Mesendoderm (in vitro differentiated cells): ENCODE data around the gene CALN1.

Experiments
- DNase-seq: peaks from one replicate; pipeline ENCODE4 v3.0.0; 2013
- H2AK5ac ChIP-seq: 2 replicates; pipeline ENCODE4 v1.6.1; 2013; ENCODE audit warnings: low read length, inconsistent platforms
- H2BK120ac ChIP-seq: 2 replicates; pipeline ENCODE4 v1.6.1; 2013; ENCODE audit warnings: low read depth, mild to moderate bottlenecking, low read length, moderate library complexity, mixed read lengths
- H2BK15ac ChIP-seq: replicated peaks from 2 replicates; pipeline ENCODE4 v1.6.1; 2013; ENCODE audit warnings: low read depth, mild to moderate bottlenecking, moderate library complexity
- H2BK5ac ChIP-seq: 2 replicates; pipeline ENCODE4 v1.6.1; 2013; ENCODE audit warnings: low read length, inconsistent platforms
- H3K18ac ChIP-seq: 2 replicates; pipeline ENCODE4 v1.6.1; 2013; ENCODE audit warnings: mild to moderate bottlenecking, low read length, mixed read lengths
- H3K23ac ChIP-seq: one replicate; pipeline ENCODE4 v1.6.1; 2013; ENCODE audit warnings: low read length
- H3K27ac ChIP-seq: 2 replicates; pipeline ENCODE4 v1.5.1; 2013; ENCODE audit warnings: low read depth, mild to moderate bottlenecking, inconsistent platforms, low read length, moderate library complexity
- H3K27me3 ChIP-seq: 2 replicates; pipeline ENCODE4 v1.6.1; 2013; ENCODE audit warnings: low read length, control low read depth, mild to moderate bottlenecking, inconsistent platforms; ENCODE audit not compliant: insufficient read depth, poor library complexity
- H3K36me3 ChIP-seq: 2 replicates; pipeline ENCODE4 v1.6.1; 2013; ENCODE audit warnings: low read length, inconsistent platforms; ENCODE audit not compliant: control insufficient read depth, insufficient read depth
- H3K4ac ChIP-seq: one replicate; pipeline ENCODE4 v1.6.1; 2013; ENCODE audit warnings: low read depth, mild to moderate bottlenecking, low read length, moderate library complexity
- H3K4me1 ChIP-seq: 2 replicates; pipeline ENCODE4 v1.6.1; 2013; ENCODE audit warnings: low read depth, low read length, inconsistent platforms; ENCODE audit not compliant: control insufficient read depth
- H3K4me2 ChIP-seq: 2 replicates; pipeline ENCODE4 v1.6.1; 2013; ENCODE audit warnings: low read length
- H3K4me3 ChIP-seq: 2 replicates; pipeline ENCODE4 v1.5.1; 2013; ENCODE audit warnings: mild to moderate bottlenecking, low read length
- H3K56ac ChIP-seq: one replicate; pipeline ENCODE4 v1.6.1; 2013; ENCODE audit warnings: low read length
- H3K79me1 ChIP-seq: 2 replicates; pipeline ENCODE4 v1.6.1; 2013; ENCODE audit warnings: low read length, inconsistent platforms
- H3K79me2 ChIP-seq: 2 replicates; pipeline ENCODE4 v1.6.1; 2013; ENCODE audit warnings: mild to moderate bottlenecking, low read length; ENCODE audit not compliant: control insufficient read depth, insufficient read depth
- H3K9ac ChIP-seq: 2 replicates; pipeline ENCODE4 v1.6.1; 2013; ENCODE audit warnings: low read length, inconsistent platforms
- H4K5ac ChIP-seq: one replicate; pipeline ENCODE4 v1.6.1; 2013; ENCODE audit warnings: low read length
- H4K8ac ChIP-seq: one replicate; pipeline ENCODE4 v1.6.1; 2013; ENCODE audit warnings: low read depth, mild to moderate bottlenecking, control low read depth, low read length, moderate library complexity
- WGBS: extraction: QIAGEN DNeasy Blood & Tissue Kit; methylation state at CpG from one replicate; pipeline ENCODE4 v1.1.7; 2013; ENCODE audit warnings: low lambda C conversion rate, missing lambda C conversion rate; ENCODE audit not compliant: insufficient coverage; ENCODE audit errors: extremely low coverage; 5-methylcytosine and 5-hydroxymethylcytosine counted together

The CALN1 gene

GRCh38 chr7:72437061-72437585 is 25.0 kb upstream of the CALN1 start:
- no peak overlapping the region for H2BK5ac ChIP-seq
- no peak overlapping the region for H3K23ac ChIP-seq
- no peaks in the 10 kb centered on the region for H3K79me2 ChIP-seq
- no peak overlapping the region for H3K56ac ChIP-seq
- no peak overlapping the region for H2BK120ac ChIP-seq
- H3K36me3 ChIP-seq = no peaks in the 10 kb centered on the region
- H3K79me1 ChIP-seq = no peaks in the 10 kb centered on the region
- no peak overlapping the region for H3K4ac ChIP-seq
- no peaks in the 10 kb centered on the region for H3K27me3 ChIP-seq
- WGBS = no CpG with 5 or more reads among the region's 2 CpGs
- H3K4me3 ChIP-seq = no peak overlapping the region
- DNase-seq = no peak
- no peak overlapping the region for H3K27ac ChIP-seq
- no peak overlapping the region for H4K8ac ChIP-seq
- H2BK15ac ChIP-seq = no peak overlapping the region
- H3K9ac ChIP-seq = no peak overlapping the region
- no peak overlapping the region for H2AK5ac ChIP-seq
- no peak overlapping the region for H4K5ac ChIP-seq
- no peak overlapping the region for H3K4me2 ChIP-seq
- H3K4me1 ChIP-seq = no peaks in the 10 kb centered on the region
- no peak overlapping the region for H3K18ac ChIP-seq

DNA sequence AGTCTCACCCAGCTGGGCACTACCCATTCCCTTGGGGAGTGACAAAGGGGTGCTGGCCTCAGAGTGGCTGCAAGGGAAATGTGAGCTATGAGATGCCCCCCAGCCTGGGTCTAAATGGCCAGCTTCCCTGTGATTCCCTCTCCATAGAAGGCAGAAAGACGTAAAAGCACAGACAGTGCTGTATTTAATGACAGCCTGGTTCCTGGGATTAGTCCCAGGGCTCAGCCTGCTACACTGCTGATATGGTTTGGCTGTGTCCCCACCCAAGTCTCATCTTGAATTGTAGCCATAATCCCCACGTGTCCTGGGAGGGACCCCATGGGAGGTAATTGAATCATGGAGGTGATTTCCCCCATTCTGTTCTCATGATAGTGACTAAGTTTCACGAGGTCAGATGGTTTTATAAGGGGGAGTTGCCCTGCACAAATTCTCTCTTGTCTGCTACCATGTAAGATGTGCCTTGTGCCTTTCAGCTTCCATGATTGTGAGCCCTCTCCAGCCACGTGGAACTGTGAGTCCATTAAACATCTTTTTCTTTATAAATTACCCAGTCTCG is 23.9 kb upstream of the CALN1 start:
- no peaks in the 10 kb centered on the region for H3K79me1 ChIP-seq
- no peak overlapping the region for H3K4ac ChIP-seq
- H3K9ac ChIP-seq = no peak overlapping the region
- no peaks in the 10 kb centered on the region for H3K27me3 ChIP-seq
- no peak overlapping the region for H2BK15ac ChIP-seq
- no peak overlapping the region for H2AK5ac ChIP-seq
- H3K79me2 ChIP-seq = no peaks in the 10 kb centered on the region
- no peak overlapping the region for H3K27ac ChIP-seq
- no peak overlapping the region for H3K18ac ChIP-seq
- no peak overlapping the region for H2BK5ac ChIP-seq
- no CpG with 5 or more reads among the region's 5 CpGs for WGBS
- H3K4me3 ChIP-seq = no peak overlapping the region
- no peaks in the 10 kb centered on the region for H3K4me1 ChIP-seq
- no peaks in the 10 kb centered on the region for H3K36me3 ChIP-seq
- no peak overlapping the region for H3K23ac ChIP-seq
- no peak overlapping the region for H3K4me2 ChIP-seq
- no peak overlapping the region for H3K56ac ChIP-seq
- no peak overlapping the region for H4K8ac ChIP-seq
- H4K5ac ChIP-seq = no peak overlapping the region
- no peak for DNase-seq
- H2BK120ac ChIP-seq = no peak overlapping the region

DNA sequence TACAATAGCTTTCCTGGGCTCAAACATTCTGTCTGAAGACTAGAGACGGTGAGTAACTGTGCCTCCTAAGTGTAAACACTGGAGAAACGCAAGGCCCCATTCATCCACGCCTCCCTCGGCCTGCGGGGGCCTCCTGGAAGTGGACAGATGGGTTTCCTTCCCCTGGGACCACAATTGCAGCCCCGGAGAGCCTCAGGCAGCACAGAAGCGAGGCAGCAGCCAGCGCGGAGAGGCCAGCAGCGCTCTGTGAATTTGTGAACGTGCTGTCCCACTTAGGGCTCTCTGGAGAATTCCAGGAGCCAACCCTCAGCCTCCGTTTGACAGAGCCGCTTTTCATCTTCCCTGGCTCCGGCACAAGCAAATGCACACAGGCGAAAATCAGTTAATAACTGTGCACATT is 23.2 kb upstream of the CALN1 start:
- Histone ChIP-seq H3K18ac (no peak overlapping the region), H2BK5ac (no peak overlapping the region), H3K4ac (no peak overlapping the region), H3K27me3 (no peaks in the 10 kb centered on the region), H3K4me2 (no peak overlapping the region), H3K27ac (no peak overlapping the region), H4K8ac (no peak overlapping the region), H3K79me1 (no peaks in the 10 kb centered on the region), H3K56ac (no peak overlapping the region), H2BK15ac (no peak overlapping the region), H2BK120ac (no peak overlapping the region), H3K4me1 (no peaks in the 10 kb centered on the region), H3K23ac (no peak overlapping the region), H2AK5ac (no peak overlapping the region), H3K4me3 (no peak overlapping the region), H3K79me2 (no peaks in the 10 kb centered on the region), H3K9ac (no peak overlapping the region), H3K36me3 (no peaks in the 10 kb centered on the region), H4K5ac (no peak overlapping the region)
- WGBS = no CpG with 5 or more reads among the region's 15 CpGs
- DNase-seq = no peak

DNA sequence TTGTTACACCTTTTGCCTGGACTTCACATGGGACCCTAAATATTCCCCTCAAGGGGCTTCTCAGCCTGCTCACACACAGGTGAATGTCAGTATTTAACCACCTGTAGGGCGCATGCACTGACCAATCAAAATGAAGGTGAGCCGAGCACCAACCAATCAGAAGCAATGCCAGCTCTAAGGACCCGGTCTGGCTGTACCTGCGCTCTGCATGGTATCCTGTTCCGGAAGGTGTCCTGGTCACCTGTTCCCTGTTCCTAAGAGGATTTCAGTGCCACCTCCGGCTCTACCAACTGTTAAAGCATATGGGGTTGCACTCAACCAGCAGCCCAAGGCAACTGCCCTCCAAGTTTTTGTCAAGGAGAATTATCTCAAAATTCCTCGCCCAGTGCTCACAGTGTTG is 18.4 kb upstream of the CALN1 start:
- H3K4me1 ChIP-seq = no peaks in the 10 kb centered on the region
- no peaks in the 10 kb centered on the region for H3K79me1 ChIP-seq
- H2BK5ac ChIP-seq = no peak overlapping the region
- H4K5ac ChIP-seq = no peak overlapping the region
- no peak overlapping the region for H4K8ac ChIP-seq
- DNase-seq = peak; percentile 62
- no peak overlapping the region for H3K27ac ChIP-seq
- WGBS = no CpG with 5 or more reads among the region's 7 CpGs
- no peak overlapping the region for H3K4me2 ChIP-seq
- no peak overlapping the region for H2AK5ac ChIP-seq
- no peak overlapping the region for H3K4ac ChIP-seq
- no peaks in the 10 kb centered on the region for H3K27me3 ChIP-seq
- H3K36me3 ChIP-seq = no peaks in the 10 kb centered on the region
- no peak overlapping the region for H3K18ac ChIP-seq
- no peaks in the 10 kb centered on the region for H3K79me2 ChIP-seq
- no peak overlapping the region for H3K23ac ChIP-seq
- no peak overlapping the region for H3K9ac ChIP-seq
- no peak overlapping the region for H3K4me3 ChIP-seq
- H2BK120ac ChIP-seq = no peak overlapping the region
- H2BK15ac ChIP-seq = no peak overlapping the region
- H3K56ac ChIP-seq = no peak overlapping the region

DNA sequence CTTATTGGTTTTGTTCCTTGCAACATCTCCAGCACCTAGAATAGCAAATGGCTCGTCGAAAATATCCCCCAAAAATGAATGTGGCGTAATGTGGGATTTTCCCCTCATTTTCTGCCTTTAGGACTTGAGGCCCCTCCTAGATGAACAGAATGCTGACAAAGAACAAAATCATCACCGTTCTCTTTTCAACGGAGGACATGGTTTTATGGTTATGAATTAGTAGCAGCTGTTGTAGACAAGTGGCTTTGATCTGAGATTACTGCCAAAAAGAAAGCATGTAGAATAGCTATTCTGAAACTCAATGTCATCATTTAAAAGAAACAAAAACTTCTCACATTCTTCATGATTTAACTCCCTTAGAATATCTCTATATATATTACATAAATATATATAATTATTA is 17.2 kb upstream of the CALN1 start:
- no peak overlapping the region for H2BK15ac ChIP-seq
- H3K79me1 ChIP-seq = no peaks in the 10 kb centered on the region
- H3K4me1 ChIP-seq = no peaks in the 10 kb centered on the region
- H4K8ac ChIP-seq = no peak overlapping the region
- H3K4ac ChIP-seq = no peak overlapping the region
- no peak for DNase-seq
- H3K4me2 ChIP-seq = no peak overlapping the region
- no peak overlapping the region for H3K23ac ChIP-seq
- no peak overlapping the region for H2AK5ac ChIP-seq
- no peak overlapping the region for H3K56ac ChIP-seq
- no peak overlapping the region for H4K5ac ChIP-seq
- no peak overlapping the region for H3K9ac ChIP-seq
- no peaks in the 10 kb centered on the region for H3K36me3 ChIP-seq
- no peak overlapping the region for H3K27ac ChIP-seq
- H2BK5ac ChIP-seq = no peak overlapping the region
- H3K4me3 ChIP-seq = no peak overlapping the region
- H3K27me3 ChIP-seq = no peaks in the 10 kb centered on the region
- no peak overlapping the region for H3K18ac ChIP-seq
- no peaks in the 10 kb centered on the region for H3K79me2 ChIP-seq
- no CpG with 5 or more reads among the region's 5 CpGs for WGBS
- no peak overlapping the region for H2BK120ac ChIP-seq

- Histone ChIP-seq H3K4ac (no peak overlapping the region), H3K23ac (no peak overlapping the region), H3K4me2 (no peak overlapping the region), H3K27ac (no peak overlapping the region), H3K79me2 (no peaks in the 10 kb centered on the region), H3K4me3 (no peak overlapping the region), H3K56ac (no peak overlapping the region), H3K36me3 (no peaks in the 10 kb centered on the region), H3K4me1 (no peaks in the 10 kb centered on the region), H4K5ac (no peak overlapping the region), H3K27me3 (no peaks in the 10 kb centered on the region), H2AK5ac (no peak overlapping the region), H4K8ac (no peak overlapping the region), H3K9ac (no peak overlapping the region), H2BK15ac (no peak overlapping the region), H3K18ac (no peak overlapping the region), H2BK5ac (no peak overlapping the region), H2BK120ac (no peak overlapping the region), H3K79me1 (no peaks in the 10 kb centered on the region)
- no CpG with 5 or more reads among the region's 8 CpGs for WGBS
- no peak for DNase-seq
Measured at GRCh38 chr7:72416846-72417245, 4.7 kb upstream of the CALN1 start.
